NOMO-1 treated with DMSO at 0.1 percent for 48 hours (cell line): ENCODE results near the gene ECHS1.
"Not testable (repeated sequence)": the region's sequence is repeated elsewhere in the genome, so short reads cannot be mapped to it uniquely, and the experiment has no call there.

Source experiments
- DNase-seq: peaks from one replicate; lab custom pipeline; 2025; ENCODE audit not compliant: unreplicated experiment; lab: John Stamatoyannopoulos, UW

The ECHS1 gene

DNA sequence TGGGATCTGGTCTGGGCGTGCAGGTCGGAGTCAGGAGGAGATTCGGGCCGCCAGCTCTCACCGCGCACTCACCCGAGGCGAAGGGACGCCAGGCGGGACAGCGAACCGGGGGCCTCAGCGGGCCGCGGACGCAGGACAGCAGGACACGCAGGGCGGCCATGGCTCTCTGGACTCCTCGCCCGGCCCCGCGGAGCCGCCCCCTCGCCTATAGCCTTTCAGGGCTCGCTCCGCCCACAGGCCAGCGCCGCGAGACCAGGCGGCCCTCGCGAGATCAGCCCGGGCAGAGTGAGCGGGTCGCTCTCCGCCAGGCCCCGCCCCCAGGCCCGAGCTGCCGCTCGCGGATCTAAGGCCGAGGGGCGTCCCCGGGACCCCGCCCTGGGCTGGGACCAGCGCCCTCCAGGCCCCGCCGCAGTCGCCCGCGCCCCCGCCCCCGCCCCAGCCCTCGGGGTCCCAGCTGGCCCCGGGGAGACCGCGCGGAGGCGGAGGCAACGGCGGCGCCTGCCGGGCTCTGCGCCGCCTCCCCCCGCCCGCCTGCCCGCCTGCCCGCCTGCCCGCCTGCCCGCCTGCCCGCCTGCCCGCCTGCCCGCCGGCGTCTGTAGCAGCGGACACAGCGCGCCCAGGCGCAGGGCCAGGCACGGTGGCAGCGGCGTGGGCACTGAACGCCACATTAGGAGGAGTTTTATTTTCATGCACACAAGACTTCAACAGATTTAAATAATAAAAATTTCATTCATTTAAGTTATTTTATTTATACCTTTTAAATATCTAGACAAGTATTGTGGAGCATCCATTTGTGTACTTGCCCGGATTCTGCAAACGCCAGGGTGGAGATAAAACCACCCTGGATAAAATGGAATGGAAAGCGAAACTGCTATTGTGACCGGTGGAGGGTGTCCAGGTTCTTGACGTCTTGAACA lies at the start of gene ECHS1:
ECHS1 (minus strand) TSS at position 181 of the 917 bp plus-strand sequence; CDS start at position 160, 21 bp downstream.
- peak; percentile 86 for DNase-seq

GRCh38 chr10:133422223-133422806 lies 49.2 kb upstream of the ECHS1 start:
- DNase-seq, result no peak

- no peak for DNase-seq
Observed at GRCh38 chr10:133421336-133422222, 48.4 kb upstream of the ECHS1 start.

DNA sequence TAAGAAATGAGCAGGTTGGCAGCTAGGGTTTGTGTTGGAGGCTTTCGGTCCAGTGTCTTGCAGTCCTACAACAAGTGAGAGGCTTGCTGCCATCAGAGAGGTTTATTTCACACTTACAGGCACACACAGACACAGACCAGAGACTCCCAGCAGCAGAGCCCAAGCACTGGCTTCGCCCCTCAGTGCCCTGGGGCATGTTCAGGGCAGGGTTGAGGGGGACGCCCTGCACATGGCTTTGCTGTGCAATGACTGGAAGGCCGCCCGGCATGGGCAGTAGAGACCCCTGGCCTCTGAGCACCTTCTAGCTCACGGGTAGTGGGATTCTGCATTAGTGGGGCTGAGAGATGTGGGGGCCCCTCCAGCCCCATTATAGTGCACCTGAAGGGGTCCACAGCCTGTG lies 47.4 kb upstream of the ECHS1 start:
- no peak for DNase-seq

DNA sequence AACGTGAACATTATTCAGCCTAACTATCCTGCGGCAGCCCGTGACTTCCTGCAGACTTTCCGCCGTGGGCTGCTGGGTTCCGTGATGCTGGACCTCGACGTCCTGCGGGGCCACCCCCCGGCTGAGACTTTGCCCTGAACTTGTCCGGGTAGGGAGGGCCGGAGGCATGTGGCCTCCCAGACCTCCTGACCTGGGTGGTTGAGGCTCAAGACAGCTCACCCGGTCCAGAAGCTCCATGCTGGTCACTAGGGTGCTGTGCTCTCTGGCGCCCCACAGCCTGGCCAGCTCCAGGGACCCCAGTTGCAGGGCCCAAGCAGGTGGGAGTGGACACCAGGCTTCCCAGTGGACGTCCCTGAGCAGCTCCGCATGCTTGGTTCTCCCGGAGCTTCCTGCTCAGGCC lies 46.9 kb upstream of the ECHS1 start:
- DNase-seq, result no peak

- DNase-seq, result no peak
Observed at GRCh38 chr10:133419211-133419950, 46.2 kb upstream of the ECHS1 start.

DNA sequence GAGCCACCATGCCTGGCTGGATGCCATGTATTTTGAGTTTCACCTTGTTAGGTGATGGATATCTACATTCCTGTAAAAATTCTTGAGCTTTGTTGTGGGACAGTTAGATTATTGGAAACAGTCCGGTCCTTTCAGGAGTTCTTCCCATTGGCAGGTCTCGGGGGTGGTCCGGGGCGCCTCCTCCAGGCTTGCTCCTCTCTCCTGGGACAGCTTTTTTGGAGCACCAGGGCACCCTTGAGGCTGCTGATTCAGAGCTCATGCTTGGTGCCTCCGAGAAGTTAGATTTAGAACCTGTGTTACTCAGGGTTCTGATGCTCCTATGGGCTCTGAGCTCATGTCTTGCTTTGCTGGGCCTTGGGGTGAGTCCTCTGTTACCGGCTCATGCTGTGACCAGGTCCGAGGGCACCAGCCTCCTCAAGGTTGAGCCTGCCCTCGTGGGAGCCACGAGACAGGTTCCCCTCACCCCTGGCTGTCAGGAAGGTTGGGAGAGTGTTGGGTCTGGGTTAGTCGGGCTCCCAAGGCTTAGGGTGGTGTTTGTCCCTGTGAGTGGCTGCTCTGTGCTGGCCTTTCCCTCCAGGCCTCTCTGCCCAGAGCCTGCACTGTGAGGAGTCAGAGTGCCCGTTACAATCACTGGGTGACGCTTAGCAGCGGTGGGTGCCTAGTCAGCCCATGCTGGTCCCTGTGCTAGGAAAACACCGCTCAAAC lies 45.3 kb upstream of the ECHS1 start:
- no peak for DNase-seq

GRCh38 chr10:133415752-133416151 lies 42.6 kb upstream of the ECHS1 start:
- no peak for DNase-seq

- not testable (repeated sequence) for DNase-seq
Observed at GRCh38 chr10:133414401-133414800, 41.2 kb upstream of the ECHS1 start.

- DNase-seq, result no peak
Observed at GRCh38 chr10:133412381-133412711, 39.2 kb upstream of the ECHS1 start.

DNA sequence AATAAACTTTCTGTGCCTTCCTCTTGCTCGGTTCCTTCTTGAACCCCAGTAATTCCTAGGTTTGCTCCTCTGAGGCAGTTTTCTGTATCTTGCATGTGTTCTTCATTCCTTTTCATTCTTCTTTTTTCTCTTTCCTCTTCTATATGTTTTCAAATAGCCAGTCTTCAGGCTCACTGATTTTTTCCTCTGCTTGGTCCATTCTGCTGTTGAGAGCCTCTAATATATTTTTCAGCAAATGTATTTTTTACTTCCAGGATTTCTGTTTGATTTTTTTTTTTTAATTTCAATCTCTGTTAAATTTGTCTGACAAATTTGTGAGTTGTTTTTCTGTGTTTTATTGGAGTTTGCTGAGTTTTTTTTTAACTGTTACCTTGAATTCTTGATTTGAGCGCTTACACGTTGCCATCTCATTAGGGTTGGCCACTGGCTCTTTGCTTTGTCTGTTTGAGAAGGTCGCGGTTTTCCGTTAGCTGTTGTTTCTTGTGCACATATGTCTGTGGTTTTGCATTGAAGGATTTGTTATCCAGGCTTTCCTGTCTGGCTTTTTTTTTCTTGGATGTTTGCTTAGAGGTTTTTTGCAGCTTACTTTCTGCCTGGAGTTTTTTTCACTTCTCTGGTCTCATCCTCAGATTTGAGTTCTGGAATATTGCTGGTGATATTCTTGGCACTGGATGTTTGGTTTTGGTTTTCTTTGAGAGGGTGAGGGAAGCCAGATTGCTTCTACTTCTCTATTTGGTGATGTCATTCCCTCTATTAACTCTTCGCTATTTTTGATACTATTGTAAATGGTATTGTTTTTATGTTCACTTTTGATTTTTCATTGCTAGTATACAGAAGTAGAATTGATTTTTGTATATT lies 38.6 kb upstream of the ECHS1 start:
- DNase-seq, result no peak

GRCh38 chr10:133405844-133406527 lies 32.8 kb upstream of the ECHS1 start:
- no peak for DNase-seq

GRCh38 chr10:133405272-133405671 lies 32.1 kb upstream of the ECHS1 start:
- no peak for DNase-seq

GRCh38 chr10:133403784-133404183 lies 30.6 kb upstream of the ECHS1 start:
- no peak for DNase-seq

DNA sequence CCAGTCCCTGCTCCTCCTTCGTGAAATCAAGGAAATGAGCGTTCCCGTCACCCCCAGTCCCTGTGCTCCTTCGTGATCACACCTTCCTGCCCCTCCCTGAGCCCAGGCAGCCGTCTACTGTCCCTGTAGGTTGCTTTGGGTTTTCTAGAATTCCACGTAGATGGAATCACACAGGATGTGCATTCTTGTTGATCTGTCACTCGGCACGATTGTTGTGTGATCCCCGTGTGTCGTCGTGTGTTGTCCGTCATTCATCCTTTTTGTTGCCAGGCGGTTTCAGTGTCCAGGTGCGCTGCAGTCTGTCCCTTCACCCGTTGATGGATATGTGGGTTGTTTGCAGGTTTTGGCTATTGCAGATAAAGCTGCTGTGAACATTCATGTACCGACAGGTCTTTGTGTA lies 30.2 kb upstream of the ECHS1 start:
- DNase-seq, result no peak

GRCh38 chr10:133401981-133402725 lies 29.0 kb upstream of the ECHS1 start:
- no peak for DNase-seq

DNA sequence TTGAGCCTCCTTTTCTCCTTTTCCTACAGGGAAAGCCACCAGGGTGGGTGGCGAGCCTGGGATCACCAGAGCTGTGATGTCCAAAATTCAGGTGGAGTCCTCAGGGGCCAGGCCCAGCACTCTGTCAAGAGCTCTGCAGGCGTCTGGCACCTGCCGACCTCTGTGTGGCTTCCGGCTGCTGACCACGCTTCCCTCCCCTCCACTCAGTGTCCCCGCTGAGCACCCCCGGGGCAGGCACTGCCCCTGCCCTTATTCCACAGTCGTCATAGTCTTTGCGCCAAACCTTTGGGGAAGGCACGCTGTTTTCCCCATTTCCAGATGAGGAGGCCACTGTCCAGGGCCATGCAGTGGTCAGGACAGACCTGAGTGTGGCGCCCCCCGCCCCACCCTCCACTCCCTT lies 28.3 kb upstream of the ECHS1 start:
- DNase-seq, result no peak
